CMK (cell line): ENCODE results near the gene EFCAB6.

Experiments
- DNase-seq: peaks from one replicate; pipeline ENCODE4 v3.0.0-alpha.2; 2010; ENCODE audit warnings: low read depth

The EFCAB6 gene

GRCh38 chr22:43530349-43531201 is 281.5 kb downstream of the EFCAB6 start:
- no peak for DNase-seq

DNA sequence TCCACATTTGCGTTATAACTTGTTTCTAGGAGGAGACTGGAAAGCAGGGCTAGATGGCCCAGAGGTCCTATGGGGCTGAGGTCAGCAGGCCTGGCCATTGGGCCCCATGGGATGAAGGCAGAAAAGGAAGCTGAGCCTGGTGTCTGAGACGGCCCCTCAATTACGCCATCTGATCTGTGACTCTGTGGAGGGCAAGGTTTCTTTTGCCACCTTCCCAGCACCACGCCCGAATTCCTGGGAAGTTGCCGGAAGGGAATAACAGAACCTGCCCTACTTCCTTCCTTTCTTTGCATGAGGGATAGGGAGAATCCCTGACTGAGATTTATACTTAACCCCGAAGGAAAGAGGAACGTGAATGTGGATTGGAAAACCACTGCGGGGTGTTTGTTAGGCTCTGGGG is 282.2 kb downstream of the EFCAB6 start:
- no peak for DNase-seq

DNA sequence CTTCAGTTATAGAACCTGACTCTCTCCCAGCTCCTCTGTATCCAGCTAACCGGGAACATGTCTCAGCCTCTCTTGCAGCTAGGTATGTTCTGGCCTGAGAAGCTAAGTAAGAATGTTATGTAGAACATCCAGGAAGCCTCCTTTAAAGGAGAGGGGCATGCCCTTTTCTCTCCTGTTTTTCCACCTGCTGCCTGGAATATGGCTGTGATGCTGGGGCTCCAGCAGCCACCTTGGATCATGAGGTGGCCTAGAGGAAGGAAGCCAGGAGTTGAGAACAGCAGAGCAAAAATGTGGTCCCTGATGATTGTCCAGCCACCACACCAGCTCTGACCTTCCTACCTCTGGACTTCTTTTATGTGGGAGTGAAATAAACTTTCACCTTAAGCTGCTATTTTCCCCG is 282.6 kb downstream of the EFCAB6 start:
- DNase-seq: no peak

- DNase-seq: no peak
Measured at GRCh38 chr22:43528601-43529360, 283.3 kb downstream of the EFCAB6 start.

GRCh38 chr22:43526946-43527345 is 285.2 kb downstream of the EFCAB6 start:
- no peak for DNase-seq

- no peak for DNase-seq
Measured at GRCh38 chr22:43526117-43526655, 285.9 kb downstream of the EFCAB6 start.

DNA sequence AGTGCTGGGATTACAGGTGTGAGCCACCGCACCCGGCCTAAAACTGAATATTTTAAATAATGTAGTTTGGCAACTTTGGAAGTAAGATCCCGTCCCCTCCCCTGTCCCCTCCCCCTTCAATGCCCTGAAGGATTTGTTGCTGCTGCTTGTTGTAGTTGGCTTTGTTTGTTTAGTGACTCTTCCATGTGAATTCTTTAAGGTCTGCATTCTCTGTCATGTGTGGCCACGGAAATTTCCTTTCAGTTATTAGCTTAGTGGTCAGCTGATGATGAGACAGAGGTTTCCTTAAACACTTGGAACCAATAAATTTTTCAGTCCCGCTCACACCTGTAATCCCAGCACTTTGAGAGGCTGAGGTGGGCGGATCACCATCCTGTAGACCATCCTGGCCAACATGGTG is 290.4 kb downstream of the EFCAB6 start:
- DNase-seq: no peak

GRCh38 chr22:43520632-43521039 is 291.5 kb downstream of the EFCAB6 start:
- DNase-seq: no peak

DNA sequence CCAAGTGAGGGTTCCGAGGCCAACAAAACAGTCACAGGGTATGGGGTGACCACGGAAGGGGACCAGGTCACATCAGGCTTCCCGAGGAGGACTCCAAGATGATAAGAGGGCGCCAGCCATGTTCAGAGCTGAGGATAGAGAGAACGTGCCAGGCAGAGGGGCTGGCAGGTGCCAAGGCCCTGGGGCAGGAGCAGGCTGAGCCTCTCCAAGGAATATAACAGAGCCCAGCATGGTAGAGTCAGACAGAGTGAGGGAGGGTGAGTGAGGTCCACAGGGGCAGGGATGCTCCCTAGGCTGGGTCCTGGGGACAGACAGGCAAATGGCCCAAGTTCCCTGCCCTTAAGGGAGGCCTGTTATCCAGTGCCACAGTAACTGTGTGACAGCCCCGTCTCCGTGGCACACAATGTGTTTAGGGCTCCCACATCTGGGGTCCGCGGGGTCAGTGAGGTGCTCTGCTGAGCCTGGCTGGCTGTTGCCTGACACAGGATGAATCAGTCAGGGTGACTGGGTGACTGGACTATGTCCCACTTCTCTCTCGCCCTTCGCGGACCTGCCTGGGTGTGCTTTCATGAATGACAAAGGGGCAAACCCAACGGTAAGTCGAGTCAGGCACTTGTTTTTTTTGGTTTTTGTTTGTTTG is 295.0 kb downstream of the EFCAB6 start:
- DNase-seq: no peak

- no peak for DNase-seq
Measured at GRCh38 chr22:43516386-43516785, 295.7 kb downstream of the EFCAB6 start.

- no peak for DNase-seq
Measured at GRCh38 chr22:43515902-43516301, 296.2 kb downstream of the EFCAB6 start.

DNA sequence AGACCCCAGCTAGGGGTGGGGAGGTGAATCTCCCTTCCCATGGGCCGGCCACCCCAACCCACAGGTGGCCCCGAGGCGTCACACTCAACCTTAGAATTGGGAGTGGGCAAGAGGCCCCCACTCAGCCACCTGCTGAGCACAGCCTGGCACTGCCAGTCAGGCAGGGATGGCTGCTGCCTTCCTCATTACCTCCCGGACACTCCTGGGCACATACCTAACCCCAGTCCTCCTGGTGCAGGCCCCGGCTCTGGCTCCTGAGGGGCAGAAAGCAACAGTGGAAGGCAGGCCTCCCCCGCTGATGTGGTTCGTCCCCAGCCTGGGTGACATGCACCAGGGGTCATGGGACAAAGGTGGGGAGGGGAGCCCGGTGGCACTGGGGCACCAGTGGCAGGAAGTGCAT is 296.7 kb downstream of the EFCAB6 start:
- no peak for DNase-seq

GRCh38 chr22:43514476-43515157 is 297.5 kb downstream of the EFCAB6 start:
- no peak for DNase-seq

DNA sequence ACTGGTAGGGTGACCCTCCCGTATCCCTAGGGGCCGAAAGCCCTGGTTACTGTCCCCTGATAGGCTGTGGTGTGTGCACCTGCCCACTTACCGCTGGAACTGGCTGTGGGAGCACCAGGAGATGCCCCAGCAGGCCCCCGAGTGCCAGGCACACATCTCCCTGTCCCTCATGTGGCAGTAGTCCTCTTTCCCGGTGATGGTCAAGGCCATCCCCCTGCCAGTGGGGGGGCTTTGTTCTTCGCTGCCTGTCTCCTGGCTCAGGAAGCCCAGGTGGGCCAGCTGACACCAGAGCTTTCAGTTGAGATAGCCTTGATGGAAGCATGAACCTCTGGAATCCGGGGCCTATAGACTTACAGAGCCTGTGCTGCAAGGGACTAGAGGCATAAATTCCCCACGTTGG is 299.8 kb downstream of the EFCAB6 start:
- DNase-seq: no peak

DNA sequence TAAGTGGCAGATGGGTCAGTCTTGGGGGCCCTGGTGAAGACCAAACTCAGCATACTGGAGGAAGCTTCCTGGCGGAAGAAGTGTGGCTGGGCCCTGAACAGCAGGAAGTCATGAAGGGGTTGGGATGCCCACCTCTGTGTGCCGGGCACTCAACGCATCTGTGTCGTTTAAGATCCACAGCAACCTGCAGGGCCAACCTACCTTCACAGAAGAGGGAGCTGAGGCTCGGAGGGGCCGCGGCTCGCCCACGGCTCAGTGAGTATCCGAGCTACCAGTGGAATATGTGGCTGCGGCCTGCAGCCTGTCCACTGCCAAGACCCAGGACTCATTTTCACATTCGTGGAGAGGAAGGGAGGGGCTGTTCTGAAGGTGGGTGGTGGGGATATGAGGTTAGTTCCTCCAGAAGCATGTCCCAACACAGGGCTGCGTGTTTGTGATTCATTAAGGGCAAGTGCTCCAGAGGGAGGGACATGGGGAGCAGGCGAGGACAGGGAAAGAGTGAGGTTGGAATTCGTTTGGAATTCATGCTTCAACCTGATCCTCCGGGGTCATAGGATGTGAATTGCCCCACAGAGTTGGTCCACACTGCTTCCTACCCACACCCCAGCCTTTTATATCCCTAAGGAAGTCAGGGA is 300.7 kb downstream of the EFCAB6 start:
- no peak for DNase-seq

DNA sequence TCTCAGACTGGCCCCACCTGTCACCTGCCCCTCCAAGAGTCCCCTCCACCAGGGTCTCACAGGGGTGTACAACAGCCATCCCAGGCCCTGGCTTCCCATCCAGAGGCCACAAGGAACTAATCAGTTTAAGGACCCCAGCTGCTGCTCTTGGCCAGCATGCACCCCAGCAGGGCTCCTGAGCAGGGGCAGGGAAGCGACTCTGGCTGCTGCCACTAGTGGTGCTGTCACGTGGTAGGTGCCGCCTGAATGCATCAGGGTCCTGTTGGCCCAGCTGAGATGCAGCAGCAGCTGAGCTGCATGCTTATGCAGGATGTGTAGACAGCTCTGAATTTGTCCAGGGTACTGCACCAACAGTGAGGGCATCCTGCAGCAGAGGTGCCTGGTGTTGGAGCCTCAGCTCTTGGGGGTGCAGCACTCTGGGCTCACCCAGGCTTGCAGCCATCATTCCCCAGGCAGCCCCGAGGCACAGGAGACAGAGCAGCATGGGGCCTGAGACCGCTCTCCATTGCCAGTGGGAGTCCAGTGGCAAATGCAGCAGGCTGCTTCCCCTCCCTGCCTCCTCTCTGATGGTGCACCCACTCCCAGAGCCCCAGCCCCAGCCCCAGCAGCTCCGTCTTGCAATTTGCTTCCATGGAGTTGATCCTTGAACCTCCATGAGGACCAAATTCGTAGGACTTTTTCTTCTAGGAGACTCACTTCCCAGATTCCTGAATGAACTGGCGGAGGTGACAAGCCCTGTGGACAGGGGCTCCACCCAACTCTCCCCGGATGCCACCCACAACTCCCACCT is 301.6 kb downstream of the EFCAB6 start:
- no peak for DNase-seq

- no peak for DNase-seq
Measured at GRCh38 chr22:43509337-43509736, 302.8 kb downstream of the EFCAB6 start.

DNA sequence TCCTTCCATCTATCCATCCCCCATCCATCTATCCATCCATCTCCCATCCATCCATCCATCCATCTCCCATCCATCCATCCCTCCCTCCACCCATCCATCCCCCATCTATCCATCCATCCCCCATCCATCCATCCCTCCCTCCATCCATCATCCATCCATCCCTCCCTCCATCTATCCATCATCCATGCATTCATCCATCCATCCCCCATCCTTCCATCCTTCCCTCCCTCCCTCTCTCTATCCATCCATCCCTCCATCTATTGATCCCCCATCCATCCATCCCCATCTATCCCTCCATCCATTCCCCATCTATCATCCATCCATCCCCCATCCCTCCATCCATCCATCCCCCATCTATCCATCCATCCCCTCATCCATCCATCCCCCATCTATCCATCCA is 303.6 kb downstream of the EFCAB6 start:
- DNase-seq: no peak

DNA sequence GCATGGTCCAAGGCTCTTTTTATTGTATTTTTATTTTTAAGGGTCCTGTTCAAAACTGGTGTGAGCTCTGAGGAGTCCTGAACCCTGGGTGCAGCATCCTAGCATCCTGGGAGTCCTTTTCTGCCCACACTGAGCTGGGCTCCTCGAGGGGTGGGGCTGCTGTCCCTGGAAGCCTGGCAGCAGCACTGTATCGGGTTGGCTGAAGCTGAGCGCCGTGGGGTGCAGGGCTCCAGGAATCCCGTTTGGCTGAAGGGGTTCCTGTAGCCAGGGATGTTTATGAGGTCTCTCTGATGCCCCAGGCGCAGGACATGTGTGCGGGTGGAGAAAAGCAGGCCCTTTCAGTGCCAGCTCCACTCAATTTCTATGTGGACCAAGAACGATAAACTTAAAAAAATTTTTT is 304.9 kb downstream of the EFCAB6 start:
- DNase-seq: no peak

GRCh38 chr22:43506487-43506886 is 305.6 kb downstream of the EFCAB6 start:
- DNase-seq: no peak

DNA sequence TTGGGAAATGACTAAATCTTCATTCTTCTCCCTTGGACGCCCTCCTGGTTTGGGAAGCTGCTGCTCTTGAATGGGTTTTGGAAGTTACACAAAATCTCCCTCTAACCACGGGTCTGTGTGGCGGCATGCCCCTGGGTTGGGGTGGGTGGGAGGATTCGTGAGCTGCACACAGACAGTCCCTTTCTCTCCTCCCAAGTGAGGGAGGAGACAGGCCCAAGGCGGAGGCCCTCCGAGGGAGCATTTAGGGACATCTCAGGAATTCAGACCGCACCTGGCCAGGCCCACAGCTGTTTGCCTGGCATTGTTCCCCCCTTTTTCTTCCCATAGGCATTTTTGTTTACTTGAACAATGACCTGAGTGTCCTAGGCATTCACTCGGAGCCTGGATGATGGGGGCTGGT is 306.2 kb downstream of the EFCAB6 start:
- DNase-seq: no peak
